Measurements from ENCODE around the gene LGI1. TPM values are rescaled to one million over a fixed set of nuclear protein-coding genes. Genes with fewer than 3 reads are reported as not detected.

The LGI1 gene
- total RNA-seq, 1 experiment from 2014 or later = not detected

DNA sequence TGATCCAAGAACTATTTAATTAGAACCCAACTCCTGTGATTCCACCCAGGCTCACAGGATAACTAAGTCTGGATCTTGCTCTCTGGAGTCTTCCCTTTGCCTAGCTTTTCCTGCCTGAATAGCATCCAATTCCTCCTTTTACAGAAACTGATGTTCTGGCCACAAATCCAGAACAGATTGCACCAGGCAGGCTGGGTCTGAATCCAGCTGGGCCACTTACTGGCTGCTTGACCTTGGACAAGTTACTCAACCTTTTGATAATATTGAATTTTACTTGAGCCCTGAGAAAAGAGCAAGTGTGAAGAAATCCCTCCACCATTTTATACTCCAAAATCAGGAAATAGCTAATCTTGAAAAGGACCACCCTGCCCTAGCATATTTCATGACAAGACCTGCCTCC, 80.5 kb downstream of the LGI1 start:
- no peak for DNase-seq (ENCODE audit: low spot score)
- CTCF ChIA-PET = interaction anchor here (1.0 to 2.0 kb wide), 3 partner anchors 17 to 83 kb away, joined by 3 to 5 read pairs (median 4); no protein-coding TSS in a partner anchor
- POLR2A ChIA-PET = no interaction called here
- TF ChIP-seq EMX1 (CRISPR knock-in tag; IDR thresholded peaks at IDR 0.05) (no peak), SP1 (CRISPR knock-in tag; conservative IDR thresholded peaks at IDR 0.05) (no peak), ZNF416 (CRISPR knock-in tag; IDR thresholded peaks at IDR 0.05) (no peak), ZNF219 (CRISPR knock-in tag; IDR thresholded peaks at IDR 0.05; ENCODE audit: borderline replicate concordance) (no peak), SMAD4 (CRISPR knock-in tag; IDR thresholded peaks at IDR 0.05) (no peak), TCF7 (CRISPR knock-in tag; IDR thresholded peaks at IDR 0.05; ENCODE audit: low read depth) (no peak), SOX15 (CRISPR knock-in tag; IDR thresholded peaks at IDR 0.05) (no peak), CREB1 (CRISPR knock-in tag; IDR thresholded peaks at IDR 0.05) (no peak), ZNF396 (CRISPR knock-in tag; IDR thresholded peaks at IDR 0.05; ENCODE audit: borderline replicate concordance) (no peak), RORB (CRISPR knock-in tag; IDR thresholded peaks at IDR 0.05) (no peak)
- TF ChIP-seq, protein P1, sequence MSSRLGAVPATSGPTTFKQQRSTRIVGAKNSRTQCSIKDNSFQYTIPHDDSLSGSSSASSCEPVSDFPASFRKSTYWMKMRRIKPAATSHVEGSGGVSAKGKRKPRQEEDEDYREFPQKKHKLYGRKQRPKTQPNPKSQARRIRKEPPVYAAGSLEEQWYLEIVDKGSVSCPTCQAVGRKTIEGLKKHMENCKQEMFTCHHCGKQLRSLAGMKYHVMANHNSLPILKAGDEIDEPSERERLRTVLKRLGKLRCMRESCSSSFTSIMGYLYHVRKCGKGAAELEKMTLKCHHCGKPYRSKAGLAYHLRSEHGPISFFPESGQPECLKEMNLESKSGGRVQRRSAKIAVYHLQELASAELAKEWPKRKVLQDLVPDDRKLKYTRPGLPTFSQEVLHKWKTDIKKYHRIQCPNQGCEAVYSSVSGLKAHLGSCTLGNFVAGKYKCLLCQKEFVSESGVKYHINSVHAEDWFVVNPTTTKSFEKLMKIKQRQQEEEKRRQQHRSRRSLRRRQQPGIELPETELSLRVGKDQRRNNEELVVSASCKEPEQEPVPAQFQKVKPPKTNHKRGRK (CRISPR knock-in tag; IDR thresholded peaks at IDR 0.05; ENCODE audit: borderline replicate concordance) = no peak
- TF ChIP-seq, protein P2, sequence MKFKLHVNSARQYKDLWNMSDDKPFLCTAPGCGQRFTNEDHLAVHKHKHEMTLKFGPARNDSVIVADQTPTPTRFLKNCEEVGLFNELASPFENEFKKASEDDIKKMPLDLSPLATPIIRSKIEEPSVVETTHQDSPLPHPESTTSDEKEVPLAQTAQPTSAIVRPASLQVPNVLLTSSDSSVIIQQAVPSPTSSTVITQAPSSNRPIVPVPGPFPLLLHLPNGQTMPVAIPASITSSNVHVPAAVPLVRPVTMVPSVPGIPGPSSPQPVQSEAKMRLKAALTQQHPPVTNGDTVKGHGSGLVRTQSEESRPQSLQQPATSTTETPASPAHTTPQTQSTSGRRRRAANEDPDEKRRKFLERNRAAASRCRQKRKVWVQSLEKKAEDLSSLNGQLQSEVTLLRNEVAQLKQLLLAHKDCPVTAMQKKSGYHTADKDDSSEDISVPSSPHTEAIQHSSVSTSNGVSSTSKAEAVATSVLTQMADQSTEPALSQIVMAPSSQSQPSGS (CRISPR knock-in tag; IDR thresholded peaks at IDR 0.05; ENCODE audit: borderline replicate concordance, low read depth) = no peak
- TF ChIP-seq, protein P3, sequence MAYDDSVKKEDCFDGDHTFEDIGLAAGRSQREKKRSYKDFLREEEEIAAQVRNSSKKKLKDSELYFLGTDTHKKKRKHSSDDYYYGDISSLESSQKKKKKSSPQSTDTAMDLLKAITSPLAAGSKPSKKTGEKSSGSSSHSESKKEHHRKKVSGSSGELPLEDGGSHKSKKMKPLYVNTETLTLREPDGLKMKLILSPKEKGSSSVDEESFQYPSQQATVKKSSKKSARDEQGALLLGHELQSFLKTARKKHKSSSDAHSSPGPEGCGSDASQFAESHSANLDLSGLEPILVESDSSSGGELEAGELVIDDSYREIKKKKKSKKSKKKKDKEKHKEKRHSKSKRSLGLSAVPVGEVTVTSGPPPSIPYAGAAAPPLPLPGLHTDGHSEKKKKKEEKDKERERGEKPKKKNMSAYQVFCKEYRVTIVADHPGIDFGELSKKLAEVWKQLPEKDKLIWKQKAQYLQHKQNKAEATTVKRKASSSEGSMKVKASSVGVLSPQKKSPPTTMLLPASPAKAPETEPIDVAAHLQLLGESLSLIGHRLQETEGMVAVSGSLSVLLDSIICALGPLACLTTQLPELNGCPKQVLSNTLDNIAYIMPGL (CRISPR knock-in tag; IDR thresholded peaks at IDR 0.05) = no peak
- TF ChIP-seq, protein P4, sequence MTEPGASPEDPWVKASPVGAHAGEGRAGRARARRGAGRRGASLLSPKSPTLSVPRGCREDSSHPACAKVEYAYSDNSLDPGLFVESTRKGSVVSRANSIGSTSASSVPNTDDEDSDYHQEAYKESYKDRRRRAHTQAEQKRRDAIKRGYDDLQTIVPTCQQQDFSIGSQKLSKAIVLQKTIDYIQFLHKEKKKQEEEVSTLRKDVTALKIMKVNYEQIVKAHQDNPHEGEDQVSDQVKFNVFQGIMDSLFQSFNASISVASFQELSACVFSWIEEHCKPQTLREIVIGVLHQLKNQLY (CRISPR knock-in tag; IDR thresholded peaks at IDR 0.05) = no peak
- H3K4me1 Mint-ChIP-seq = peaks cover 11% of the 10 kb centered on the region
- H3K36me3 Mint-ChIP-seq = peaks cover 12% of the 10 kb centered on the region
- no peak overlapping the region for H3K4me3 Mint-ChIP-seq
- H3K9me3 Mint-ChIP-seq = peaks cover 18% of the 10 kb centered on the region
- no peak for ATAC-seq
- H3K27me3 Mint-ChIP-seq (ENCODE audit: low read depth) = peaks cover 100% of the 10 kb centered on the region
- no peak overlapping the region for H3K27ac Mint-ChIP-seq

DNA sequence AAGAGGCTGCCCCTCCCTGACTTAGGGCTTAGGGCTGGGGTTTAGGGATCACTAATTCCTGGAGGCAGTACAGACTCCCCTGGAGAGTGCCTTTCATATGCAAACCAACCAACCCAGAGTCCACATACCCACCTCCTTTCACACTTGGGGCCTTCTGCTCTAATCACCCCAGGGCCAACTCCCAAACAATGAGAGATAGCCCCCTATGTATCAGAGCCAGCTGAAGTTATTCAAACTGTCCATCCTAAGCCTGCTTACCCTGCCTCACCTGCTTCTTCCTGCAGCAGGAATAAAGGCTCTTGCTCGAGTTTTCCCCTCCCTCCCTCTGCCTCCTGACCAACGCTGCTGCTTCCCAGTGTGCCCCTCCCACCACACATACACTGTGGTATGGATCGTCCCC, 84.2 kb downstream of the LGI1 start:
- Mint-ChIP-seq H3K9me3 (peaks cover 29% of the 10 kb centered on the region), H3K4me3 (no peak overlapping the region), H3K27ac (no peak overlapping the region), H3K36me3 (peaks cover 30% of the 10 kb centered on the region), H3K4me1 (peaks cover 11% of the 10 kb centered on the region), H3K27me3 (ENCODE audit: low read depth) (peaks cover 100% of the 10 kb centered on the region)
- ChIA-PET POLR2A (no interaction called here), CTCF (interaction anchor here (0.7 to 1.4 kb wide), 2 partner anchors 26 to 384 kb away, joined by 3 to 5 read pairs; no protein-coding TSS in a partner anchor)
- DNase-seq (ENCODE audit: low spot score) (peak; percentile 72), ATAC-seq (peak; percentile 97)
- TF ChIP-seq, protein P3 (CRISPR knock-in tag; IDR thresholded peaks at IDR 0.05) = no peak
- TF ChIP-seq, protein P5, sequence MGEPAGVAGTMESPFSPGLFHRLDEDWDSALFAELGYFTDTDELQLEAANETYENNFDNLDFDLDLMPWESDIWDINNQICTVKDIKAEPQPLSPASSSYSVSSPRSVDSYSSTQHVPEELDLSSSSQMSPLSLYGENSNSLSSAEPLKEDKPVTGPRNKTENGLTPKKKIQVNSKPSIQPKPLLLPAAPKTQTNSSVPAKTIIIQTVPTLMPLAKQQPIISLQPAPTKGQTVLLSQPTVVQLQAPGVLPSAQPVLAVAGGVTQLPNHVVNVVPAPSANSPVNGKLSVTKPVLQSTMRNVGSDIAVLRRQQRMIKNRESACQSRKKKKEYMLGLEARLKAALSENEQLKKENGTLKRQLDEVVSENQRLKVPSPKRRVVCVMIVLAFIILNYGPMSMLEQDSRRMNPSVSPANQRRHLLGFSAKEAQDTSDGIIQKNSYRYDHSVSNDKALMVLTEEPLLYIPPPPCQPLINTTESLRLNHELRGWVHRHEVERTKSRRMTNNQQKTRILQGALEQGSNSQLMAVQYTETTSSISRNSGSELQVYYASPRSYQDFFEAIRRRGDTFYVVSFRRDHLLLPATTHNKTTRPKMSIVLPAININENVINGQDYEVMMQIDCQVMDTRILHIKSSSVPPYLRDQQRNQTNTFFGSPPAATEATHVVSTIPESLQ (CRISPR knock-in tag; IDR thresholded peaks at IDR 0.05) = no peak
- TF ChIP-seq, protein P6, sequence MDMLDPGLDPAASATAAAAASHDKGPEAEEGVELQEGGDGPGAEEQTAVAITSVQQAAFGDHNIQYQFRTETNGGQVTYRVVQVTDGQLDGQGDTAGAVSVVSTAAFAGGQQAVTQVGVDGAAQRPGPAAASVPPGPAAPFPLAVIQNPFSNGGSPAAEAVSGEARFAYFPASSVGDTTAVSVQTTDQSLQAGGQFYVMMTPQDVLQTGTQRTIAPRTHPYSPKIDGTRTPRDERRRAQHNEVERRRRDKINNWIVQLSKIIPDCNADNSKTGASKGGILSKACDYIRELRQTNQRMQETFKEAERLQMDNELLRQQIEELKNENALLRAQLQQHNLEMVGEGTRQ (CRISPR knock-in tag; IDR thresholded peaks at IDR 0.05) = peak; percentile 17; the same call in 1 of the 2 replicates
- TF ChIP-seq KAT7 (CRISPR knock-in tag; IDR thresholded peaks at IDR 0.05; ENCODE audit: borderline replicate concordance) (no peak), ZNF423 (CRISPR knock-in tag; IDR thresholded peaks at IDR 0.05) (peak; percentile 39; the same call in 1 of the 2 replicates), NFATC4 (CRISPR knock-in tag; IDR thresholded peaks at IDR 0.05) (no peak), JAZF1 (CRISPR knock-in tag; IDR thresholded peaks at IDR 0.05) (no peak), JUN (CRISPR knock-in tag; IDR thresholded peaks at IDR 0.05) (no peak), TEAD1 (CRISPR knock-in tag; IDR thresholded peaks at IDR 0.05) (peak; percentile 90), ATF1 (CRISPR knock-in tag; IDR thresholded peaks at IDR 0.05) (no peak)
- TF ChIP-seq, protein P7, sequence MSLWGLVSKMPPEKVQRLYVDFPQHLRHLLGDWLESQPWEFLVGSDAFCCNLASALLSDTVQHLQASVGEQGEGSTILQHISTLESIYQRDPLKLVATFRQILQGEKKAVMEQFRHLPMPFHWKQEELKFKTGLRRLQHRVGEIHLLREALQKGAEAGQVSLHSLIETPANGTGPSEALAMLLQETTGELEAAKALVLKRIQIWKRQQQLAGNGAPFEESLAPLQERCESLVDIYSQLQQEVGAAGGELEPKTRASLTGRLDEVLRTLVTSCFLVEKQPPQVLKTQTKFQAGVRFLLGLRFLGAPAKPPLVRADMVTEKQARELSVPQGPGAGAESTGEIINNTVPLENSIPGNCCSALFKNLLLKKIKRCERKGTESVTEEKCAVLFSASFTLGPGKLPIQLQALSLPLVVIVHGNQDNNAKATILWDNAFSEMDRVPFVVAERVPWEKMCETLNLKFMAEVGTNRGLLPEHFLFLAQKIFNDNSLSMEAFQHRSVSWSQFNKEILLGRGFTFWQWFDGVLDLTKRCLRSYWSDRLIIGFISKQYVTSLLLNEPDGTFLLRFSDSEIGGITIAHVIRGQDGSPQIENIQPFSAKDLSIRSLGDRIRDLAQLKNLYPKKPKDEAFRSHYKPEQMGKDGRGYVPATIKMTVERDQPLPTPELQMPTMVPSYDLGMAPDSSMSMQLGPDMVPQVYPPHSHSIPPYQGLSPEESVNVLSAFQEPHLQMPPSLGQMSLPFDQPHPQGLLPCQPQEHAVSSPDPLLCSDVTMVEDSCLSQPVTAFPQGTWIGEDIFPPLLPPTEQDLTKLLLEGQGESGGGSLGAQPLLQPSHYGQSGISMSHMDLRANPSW (CRISPR knock-in tag; conservative IDR thresholded peaks at IDR 0.05; ENCODE audit: low read depth) = no peak
